Measurements from ENCODE around the gene SSX2IP.
A peak's percentile ranks its signal among the peaks of the same experiment; 100 is the strongest.
"Not testable (repeated sequence)": the region's sequence is repeated elsewhere in the genome, so short reads cannot be mapped to it uniquely, and the experiment has no call there.

The SSX2IP gene

DNA sequence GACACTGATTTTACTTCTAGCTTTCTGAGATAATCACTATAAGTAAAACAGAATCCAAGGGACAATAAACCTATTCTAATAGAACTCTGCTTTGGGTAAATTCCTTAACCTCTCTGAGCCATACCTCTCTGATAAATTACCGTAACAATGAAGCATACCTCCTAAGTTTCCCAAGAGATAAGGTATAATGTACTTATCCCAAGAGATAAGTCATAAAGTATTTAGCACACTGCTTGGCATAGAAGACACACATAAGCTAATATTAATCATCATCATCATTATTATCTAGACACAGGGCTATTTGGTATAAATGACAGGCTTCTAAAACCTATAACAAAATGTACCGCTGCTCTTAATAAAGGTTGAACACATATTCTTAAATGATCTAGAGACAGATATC, 16.2 kb downstream of the SSX2IP start:
- no peak for DNase-seq

DNA sequence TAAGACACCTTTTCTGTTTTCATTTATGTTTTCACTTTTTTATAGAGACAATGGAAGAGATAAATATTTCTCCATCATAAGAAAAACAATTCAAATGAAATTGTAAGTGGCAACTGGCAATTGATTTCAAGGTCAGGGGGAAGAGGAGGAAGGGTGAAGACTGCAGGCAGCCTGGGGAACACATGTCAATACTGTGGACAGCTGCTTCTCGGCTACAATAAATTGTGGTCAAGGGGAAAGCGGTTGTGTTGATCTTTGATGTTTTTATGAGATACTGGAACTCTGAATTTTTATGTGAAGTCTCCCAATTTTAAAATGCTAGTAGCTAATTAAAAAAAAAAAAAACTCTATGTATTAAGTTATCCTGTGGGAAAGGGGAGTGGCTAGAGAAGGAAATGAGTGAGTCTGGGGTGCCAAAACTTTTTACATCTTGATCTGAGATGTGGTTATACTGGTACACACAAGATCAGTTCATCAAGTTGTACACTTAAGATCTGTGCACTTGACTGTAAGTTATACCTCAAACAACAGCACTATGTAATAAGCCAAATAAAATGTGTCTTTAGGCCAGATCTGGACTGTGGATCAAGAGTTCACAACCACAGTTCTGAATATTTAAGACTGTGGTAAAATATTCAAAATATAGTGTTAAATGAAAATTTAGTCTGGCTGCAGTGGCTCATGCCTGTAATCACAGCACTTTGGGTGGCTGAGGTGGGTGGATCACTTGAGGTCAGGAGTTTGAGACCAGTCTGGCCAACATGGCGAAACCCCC, 18.0 kb downstream of the SSX2IP start:
- no peak for DNase-seq

DNA sequence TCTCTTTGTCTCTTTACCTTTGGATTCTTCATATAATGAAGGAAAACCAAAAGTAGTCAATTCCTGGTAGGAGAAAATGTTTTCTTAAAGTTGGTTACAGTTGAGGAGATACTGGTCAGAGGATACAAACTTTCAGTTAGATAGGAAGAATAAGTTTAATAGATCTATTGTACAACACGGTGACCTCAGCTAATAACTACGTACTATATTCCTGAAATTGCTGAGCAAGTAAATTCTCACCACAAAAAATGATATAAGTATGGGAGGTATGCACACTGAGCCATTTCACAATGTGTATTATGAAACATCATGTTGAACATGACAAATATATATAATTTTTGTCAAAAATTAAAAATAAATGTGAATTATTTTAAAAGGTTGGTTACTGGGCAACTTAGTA, 20.4 kb downstream of the SSX2IP start:
- DNase-seq: no peak

DNA sequence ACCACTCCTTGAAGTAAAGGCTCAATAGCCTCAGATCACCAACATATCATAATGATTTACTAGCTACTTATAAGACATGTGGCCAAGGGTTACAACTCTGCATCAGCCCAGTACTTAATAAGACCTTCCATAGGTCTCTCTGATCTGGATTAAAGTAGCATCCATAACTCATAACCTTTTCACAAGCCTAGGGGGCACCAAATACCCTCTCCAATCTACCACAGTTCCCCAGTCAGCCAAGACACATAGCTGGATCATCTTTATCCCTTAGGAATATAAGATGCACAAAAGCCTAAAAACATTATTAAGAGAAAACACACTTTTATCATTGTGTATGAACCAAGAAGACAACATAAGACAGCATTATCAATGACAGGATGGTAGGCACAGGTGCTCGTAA, 22.1 kb downstream of the SSX2IP start:
- no peak for DNase-seq

DNA sequence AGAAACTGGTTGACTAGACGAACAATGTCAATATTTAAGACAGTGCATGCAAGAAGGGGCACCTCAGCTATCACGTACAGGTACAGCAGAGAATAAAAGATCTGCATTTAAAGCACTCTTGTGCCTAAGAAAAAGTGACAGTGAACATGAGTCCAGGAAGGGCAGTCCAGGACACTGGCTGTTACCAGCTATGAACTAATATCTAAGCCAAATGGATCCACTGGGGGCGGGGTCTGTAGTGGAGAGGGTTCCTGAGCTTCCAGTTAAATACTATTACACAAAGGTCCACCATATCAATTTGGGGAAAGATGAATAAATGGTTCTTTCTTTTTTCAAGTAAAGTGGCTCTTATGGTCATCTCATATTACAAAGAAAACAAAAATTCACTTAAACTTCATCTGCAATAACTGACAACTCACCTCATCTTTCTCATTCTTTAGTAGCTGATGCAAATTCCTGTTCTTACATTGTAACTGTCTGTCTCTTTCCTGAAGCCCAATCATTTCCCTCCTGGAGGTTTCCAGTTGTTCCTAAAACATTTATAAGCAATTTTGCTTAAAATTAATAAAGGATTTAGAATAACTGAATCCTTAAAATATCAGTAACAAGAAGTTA, 24.5 kb downstream of the SSX2IP start:
- DNase-seq: no peak

DNA sequence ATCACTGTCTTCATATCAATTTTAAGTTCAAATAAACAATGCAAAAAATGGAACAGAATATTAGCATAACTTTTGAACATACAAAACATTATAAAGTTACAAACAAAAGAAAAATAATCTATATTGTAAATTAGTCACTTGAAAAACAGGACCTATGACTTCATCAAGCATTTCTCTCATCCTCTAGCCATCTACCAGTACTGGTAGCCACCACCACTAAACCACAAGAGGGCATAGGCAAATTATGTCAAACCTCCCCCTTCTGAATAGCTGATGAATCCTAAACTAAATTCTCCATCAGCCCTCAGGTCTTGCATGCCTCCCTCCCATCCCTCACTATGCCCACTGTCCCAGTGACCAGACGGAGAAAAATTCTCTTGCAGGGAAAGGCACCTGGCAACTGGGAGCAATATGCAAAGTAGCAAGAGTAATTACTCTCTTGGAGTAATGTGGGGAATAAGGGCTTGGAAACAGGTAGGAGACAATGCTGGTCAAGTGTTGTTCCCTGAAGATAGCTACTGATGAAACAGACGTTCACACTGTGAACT, 37.1 kb downstream of the SSX2IP start:
- no peak for DNase-seq

DNA sequence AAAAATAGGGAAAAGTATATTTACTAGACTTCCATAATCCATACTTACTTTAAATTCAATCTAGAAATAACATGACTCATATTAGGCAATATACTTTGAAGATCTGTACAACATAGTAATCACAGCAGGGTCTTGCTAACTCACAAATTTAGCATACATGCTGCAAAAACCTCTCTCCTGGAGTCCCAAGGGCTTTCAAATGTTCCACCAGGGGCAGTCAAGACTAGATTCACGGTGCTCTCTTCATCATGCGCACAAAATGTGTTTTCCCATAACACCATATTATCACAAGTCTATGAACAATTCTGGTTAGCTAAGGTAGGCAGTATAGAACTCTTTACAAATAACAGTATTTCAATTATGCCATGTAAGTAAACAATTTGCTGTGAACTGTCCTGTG, 45.8 kb downstream of the SSX2IP start:
- DNase-seq: no peak

DNA sequence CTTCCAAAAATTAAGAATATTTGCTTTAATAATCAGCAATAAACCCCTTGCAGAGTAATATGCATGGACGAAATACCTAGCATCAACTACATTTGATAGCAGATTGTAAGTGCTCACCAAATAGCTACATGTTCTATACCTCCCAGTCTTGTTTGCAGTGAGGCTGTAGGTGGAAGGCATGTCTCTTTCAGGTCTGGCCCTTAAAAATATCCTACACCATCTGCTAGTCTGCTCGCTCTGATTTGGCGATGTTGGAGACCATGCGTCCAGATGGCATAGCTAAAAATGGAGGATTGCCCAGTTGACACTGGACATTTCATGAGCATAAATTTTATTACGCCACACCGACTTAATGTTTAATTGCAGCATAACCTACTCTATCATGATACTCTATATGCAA, 47.1 kb downstream of the SSX2IP start:
- no peak for DNase-seq

DNA sequence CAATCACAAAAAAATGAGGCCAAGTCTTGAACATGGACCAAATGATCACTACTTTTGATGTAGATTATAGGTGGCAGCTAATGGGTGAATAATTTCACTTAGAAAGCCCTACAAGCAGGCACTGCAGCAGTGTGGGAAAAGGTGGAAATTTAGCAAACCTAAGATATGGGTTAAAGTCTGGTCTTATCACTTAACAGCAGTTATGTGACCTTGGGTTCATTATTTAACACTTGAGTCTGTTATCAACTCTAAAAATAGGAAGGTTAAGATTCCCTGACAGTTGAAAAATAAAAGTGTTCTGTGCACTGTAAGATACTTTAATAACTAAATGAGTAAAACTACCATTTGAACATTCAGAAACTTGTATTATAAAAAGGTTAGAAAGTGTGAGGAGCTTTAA, 47.5 kb downstream of the SSX2IP start:
- DNase-seq: no peak

DNA sequence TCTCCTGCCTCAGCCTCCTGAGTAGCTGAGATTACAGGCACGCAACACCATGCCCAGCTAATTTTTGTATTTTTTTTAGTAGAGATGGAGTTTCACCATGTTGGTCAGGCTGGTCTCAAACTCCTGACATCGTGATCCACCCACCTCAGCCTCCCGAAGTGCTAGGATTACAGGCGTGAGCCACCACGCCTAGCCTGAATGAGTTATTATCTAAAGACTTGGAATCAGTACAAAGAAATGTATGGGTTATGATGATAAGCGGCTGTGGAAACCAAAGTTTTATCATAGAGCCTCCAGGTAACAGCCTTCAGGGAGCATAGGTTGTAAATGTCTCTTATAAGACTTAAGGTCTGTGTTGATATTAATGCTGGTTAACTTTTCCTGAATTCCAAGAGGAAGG, 50.5 kb downstream of the SSX2IP start:
- DNase-seq: not testable (repeated sequence)

DNA sequence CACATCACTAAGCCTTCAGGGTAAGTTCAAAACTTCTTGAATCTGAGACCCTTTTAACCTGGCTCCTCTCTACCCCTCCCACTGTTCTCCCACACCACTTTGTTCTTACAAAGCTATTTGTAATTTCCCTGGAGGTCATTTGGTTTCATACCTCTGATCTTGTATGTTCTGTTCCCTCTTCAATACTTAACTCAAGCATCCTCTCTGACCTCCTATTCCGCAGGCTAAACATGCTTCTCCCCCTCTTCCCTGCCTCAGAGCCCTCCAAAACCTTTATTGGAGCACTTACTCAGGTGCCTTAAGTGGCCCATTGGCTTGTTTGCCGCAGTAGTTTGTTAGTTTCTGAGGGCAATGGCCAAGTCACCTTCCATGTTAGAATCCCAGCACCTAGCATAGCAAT, 54.8 kb downstream of the SSX2IP start:
- DNase-seq: no peak

DNA sequence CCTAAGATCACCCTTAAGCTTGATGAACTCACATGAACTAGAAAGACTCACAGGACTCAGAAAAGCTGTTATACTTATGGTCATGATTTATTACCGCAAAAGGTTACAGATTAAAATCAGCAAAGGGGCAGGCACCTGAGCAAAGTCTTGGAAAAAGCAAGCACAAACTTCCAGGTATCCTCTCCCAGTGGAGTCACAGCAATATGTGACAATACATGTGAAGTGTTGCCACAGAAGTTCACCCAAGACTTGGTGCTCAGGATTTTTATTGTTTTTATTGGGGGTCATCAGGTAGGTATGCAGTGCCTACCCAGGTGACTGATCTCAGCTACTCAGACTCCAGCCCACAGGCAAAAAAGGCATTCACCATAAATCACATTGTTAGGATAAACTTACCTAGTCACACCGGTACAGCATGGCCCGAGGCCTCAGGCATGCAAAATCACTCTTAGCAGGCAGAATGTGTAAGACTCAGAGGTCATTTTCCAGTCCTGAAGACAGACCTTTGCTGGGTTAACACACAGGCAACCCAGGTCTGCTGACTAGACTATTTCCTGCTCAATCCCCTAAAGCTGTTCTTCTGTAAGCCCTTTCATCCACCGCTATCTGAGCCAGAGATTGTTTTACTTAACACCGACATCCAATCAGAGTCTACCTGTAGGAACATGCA, 55.6 kb downstream of the SSX2IP start:
- DNase-seq: no peak

DNA sequence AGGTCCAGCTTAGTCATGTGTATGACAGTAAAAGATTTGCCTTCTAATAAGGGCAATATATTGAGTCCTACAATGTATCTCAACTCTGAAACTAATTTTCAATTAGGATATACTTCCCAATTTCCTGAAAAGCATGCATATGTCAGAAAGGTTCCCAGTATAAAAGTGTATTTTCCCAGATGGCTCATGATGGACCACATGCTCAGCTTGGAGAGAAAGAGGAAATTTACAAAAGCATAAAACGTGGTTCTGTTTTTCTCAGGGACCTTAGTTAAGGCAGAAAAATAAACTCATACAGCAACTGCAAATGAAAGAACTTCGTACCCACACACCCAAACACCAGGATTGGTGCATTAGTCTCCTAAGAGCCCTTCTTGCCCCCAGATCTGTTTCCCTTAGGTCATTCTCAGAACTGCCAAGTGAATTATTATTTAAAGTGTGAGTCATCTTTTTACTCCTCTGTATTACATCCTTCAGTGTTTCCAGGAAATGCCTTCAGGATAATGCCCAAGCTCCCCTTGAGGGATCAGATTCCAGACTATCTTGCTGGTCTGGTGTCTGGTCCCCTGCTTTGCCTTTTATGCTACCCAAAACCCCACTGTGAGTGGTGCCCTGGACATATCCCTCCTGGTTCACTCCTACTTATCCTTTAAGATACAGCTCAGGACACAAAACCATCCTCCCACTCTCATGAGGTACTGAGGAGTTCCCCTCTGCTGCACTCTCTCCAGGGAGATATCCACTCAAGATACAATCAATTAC, 57.4 kb downstream of the SSX2IP start:
- DNase-seq: peak; percentile 5

DNA sequence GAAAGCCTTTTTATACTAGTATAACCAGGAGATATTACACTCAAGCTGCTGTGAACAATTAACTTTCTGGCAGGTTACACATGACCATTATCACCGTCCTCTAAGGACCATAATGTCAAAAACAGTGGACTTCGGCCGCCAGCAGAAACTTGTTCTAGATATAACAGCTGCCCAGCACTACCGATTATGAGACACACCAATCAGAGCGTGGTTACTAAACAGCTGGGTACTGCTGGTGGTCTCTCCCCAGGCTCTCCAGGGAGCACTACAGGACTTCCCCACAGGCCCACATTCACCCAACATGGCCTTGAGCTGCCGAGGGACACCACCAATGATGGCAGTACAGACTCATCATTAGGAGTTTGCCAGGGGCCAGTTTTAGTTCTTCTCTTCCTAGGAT, 58.1 kb downstream of the SSX2IP start:
- no peak for DNase-seq

DNA sequence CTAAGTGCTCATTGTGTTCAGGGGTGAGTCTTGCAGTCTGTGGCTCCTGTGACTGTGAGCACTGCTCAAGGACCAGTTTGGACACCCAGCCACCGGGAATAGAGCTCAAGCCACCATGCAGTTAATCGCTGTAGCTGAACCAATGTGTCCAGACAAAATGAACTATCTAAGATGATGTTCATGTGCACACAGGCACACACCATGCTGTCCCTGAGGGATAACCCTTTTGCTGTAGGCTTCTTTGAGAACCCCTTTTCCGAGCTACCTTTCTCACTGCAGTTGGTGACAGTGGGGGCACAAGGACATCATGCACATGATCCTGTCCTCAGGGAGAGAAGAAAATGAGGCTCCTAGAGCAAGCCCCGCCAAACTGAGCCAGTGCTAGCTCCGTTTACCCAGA, 65.4 kb downstream of the SSX2IP start:
- no peak for DNase-seq

DNA sequence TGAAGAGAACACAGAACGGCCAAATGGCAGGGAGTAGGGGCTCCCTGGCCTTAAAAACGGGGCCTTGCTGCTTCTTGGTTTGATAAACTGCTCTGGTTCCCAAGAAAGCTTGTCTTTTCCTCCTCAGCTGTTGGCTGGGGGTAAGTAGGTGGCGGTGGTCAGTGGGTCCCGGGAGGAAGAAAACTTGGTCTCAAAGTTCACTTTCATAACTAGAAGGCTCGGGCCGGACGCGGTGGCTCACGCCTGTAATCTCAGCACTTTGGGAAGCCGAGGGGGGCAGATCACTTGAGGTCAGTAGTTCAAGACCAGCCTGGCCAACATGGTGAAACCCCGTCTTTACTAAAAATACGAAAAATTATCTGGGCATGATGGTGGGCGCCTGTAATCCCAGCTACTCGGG, 68.7 kb downstream of the SSX2IP start:
- DNase-seq: no peak

DNA sequence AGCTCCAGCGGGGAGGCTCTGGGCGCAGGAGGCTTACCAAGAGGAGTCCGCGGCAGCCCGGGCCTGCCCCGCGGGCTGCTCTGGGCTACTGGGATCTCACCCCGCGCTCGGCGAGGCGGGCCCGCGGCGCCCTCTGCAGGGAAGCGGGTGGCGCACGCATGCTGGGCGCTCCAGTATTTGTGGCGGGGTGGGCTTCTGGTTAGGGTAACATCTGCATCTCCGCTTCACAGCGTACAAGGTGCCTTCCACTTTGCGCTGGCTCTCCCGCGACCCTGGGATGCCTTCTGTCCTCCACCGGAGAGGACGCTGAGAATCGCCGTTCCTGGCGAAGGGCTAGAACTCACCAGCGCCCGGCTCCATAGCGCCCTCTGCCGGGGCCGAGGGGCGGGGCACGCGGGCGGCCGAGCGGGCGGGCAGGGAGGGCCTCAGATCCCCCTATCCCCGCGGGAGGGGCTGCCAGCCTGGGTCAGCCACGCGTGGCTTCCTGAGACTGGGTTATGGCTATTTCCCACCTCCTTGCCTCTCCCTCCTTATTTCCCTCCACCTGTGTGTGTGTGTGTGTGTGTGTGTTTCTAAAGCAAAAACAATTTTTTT, 69.4 kb downstream of the SSX2IP start:
- DNase-seq: peak; percentile 87

DNA sequence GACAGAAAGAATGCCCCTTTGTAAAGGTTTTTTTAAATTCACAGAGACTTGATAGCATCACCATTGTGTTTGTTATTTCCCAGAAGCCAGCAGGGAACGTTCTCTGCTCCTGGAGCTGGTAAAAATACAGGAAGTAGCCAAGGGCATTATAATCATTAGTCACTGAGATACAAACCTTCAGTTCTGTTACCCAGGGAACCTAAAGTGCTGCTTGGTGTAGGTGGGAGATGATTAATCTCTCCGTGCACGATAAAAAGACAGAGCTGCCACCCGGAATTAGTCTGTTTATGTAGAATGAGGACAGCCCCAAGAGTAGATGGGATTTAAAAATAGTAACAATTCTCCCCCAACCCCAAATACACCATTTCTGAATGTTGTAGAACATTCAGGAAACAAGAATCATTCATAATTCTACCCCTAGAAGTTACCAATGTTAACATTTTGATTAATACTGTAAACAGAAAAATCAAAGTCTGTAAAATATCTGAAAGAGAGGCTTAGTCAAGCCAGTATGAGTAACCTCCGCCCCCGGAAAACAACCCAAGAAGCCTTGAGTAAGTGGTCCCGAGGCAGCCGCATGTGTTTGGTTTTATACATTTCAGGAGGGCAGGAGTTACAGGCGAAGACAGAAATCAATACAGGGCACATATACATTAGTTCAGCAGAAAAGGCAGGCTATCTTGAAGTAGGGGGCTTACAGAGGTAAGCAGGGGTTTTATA, 70.7 kb downstream of the SSX2IP start:
- DNase-seq: peak; percentile 43

DNA sequence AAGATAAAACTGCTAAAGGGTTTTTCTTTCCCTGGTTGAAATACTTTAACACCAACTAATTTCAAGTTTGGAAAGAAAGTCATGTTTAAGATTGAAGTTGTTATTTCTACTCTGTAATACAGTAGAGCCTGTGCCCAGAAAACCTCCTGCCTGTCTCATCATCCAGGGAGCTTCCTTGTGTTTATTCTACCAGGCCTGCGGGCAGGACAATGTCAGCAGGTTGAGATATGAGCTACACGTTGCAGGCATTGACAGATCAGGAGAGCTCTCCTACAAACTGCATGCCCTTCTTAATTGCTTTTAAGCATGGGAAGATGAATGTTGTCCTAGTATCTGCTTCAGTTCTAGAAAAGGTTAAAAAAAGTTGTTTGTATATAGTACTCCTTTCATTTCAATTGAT, 72.9 kb downstream of the SSX2IP start:
- no peak for DNase-seq

DNA sequence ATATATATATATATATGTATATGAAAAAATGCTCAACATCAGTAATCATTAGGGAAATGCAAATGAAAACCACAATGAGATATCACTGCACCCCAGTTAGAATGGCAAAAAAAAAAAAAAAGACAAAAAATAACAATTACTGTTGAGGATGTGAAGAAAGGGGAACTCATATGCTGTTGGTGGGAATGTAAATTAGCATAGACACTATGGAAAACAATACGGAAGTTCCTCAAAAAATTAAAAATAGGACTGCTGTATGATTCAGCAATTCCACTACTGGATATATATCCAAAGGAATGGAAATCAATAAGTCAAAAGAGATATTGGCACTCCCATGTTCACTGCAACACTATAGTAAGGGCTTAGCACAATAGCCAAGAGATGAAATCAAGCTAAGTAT, 74.5 kb downstream of the SSX2IP start:
- no peak for DNase-seq

DNA sequence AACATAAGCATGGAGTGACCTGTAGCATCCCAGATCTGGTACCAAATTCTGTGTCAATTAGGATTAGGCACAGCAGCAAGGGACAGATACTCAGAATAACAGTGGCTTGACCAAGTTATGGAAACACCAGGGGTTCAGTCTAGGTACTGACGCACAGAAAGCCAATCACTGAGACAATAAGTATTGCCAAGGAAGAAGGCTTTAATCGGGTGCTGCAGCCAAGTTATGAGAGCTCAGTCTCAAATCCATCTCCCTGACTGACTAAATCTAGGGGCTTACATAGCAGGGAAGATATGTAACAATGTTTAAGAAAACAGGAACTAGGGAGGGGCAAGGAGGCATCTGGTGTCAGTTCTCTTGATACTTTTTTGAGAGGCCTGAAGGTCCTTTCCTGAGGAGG, 76.4 kb downstream of the SSX2IP start:
- no peak for DNase-seq

DNA sequence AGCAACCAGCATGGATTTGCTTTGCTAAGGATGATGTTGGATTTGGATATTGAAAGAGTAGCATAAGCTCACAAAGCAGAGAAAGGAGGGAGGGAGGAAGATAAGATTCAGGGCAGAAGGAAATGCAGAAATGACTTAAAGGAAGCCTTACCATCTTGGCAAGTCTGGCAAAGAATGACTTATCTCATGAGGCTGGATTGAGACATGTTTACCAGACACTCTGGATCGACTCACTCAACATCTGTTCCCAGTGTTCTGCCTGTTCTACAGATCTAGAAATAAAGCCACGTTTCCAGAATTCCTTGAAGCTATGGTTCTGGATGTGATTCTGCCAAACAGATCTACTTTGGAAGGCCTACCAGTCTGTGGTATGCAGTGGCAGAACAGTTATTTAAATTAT, 77.2 kb downstream of the SSX2IP start:
- DNase-seq: no peak
